Transverse colon (tissue), 4 donors: ENCODE results near the gene FOXP1. TPM values are rescaled to one million over a fixed set of nuclear protein-coding genes. Genes with fewer than 3 reads are reported as not detected.

Experiments used
- DNase-seq: peaks from one replicate; pipeline ENCODE4 v3.0.0-alpha.2; 2019
- H3K27ac ChIP-seq, 4 donors: fragments of 200-600 bp; sonication (generic); 2 replicates each; pipeline ENCODE4 v1.5.1; 2016 to 2018; ENCODE audit warnings: inconsistent platforms in 4 of 4
- H3K27me3 ChIP-seq: fragments of 200-600 bp; sonication (generic); 2 replicates; pipeline ENCODE4 v1.5.1; 2017; ENCODE audit warnings: inconsistent platforms
- H3K36me3 ChIP-seq, 4 donors: fragments of 200-600 bp; sonication (generic); 2 replicates each; pipeline ENCODE4 v1.5.1; 2017 to 2019; ENCODE audit warnings: inconsistent platforms in 4 of 4
- H3K4me1 ChIP-seq, 4 donors: fragments of 200-600 bp; sonication (generic); 2 replicates each; pipeline ENCODE4 v1.5.1; 2017 to 2020; ENCODE audit warnings: inconsistent platforms in 4 of 4
- H3K4me3 ChIP-seq, 4 donors: fragments of 200-600 bp; sonication (generic); 1 replicate in 1 of 4; 2 replicates in 3 of 4; pipeline versions ENCODE4 v1.5.1 to v1.6.1; 2017 to 2019; ENCODE audit warnings: inconsistent platforms in 4 of 4
- H3K9me3 ChIP-seq, 2 donors: fragments of 200-600 bp; sonication (generic); 2 replicates each; pipeline ENCODE4 v1.5.1; 2017 to 2019; ENCODE audit warnings: inconsistent platforms in 2 of 2
- CTCF ChIP-seq, 5 experiments: fragments of 200-600 bp in 3 of 5; fragments of 450-650 bp in 2 of 5; sonication (generic) in 3 of 5; IDR thresholded peaks; 1 replicate in 2 of 5; 2 replicates in 3 of 5; pipeline ENCODE4 v1.5.1; 2016 to 2017; ENCODE audit warnings: antibody characterized with exemption in 5 of 5, inconsistent platforms in 3 of 5, mild to moderate bottlenecking in 2 of 5, moderate library complexity in 1 of 5
- EP300 ChIP-seq: sonication (generic); formaldehyde crosslinking; IDR thresholded peaks from one replicate; pipeline ENCODE4 v1.6.1; 2017; ENCODE audit warnings: antibody characterized with exemption, low read depth
- POLR2A ChIP-seq: fragments of 450-650 bp; IDR thresholded peaks from one replicate; pipeline ENCODE4 v1.6.1; 2016; ENCODE audit warnings: antibody characterized with exemption, mild to moderate bottlenecking, moderate library complexity
- POLR2AphosphoS5 ChIP-seq, 3 donors: sonication (generic); formaldehyde crosslinking; IDR thresholded peaks; one replicate each; pipeline ENCODE4 v1.6.1; 2016; ENCODE audit warnings: antibody characterized with exemption in 3 of 3
- WGBS, 2 donors: methylation state at CpG; one replicate each; pipeline ENCODE4 v1.1.5; 2018; ENCODE audit warnings: low coverage in 1 of 2; 5-methylcytosine and 5-hydroxymethylcytosine counted together
- in situ Hi-C, 4 donors: fragments of 200-750 bp; cut with MboI; loops; one replicate each; pipeline versions ENCODE4 v1.15.0 to v1.15.1; 2017; ENCODE audit warnings: low sequenced_read_pairs in 3 of 4, low pct_ligation_motif_present in 1 of 4, low pct_unique_long_range_greater_than_20kb in 1 of 4
- intact Hi-C: fragments of 100-400 bp; cut with DNase I; formaldehyde crosslinking; loops from one replicate; pipeline ENCODE4 v1.15.1; 2023; ENCODE audit warnings: low total_unique reads
- total RNA-seq, 4 donors: library from RNA; depleted of rRNA; stranded (reverse); fragments of >200 nt; gene quantifications; one replicate each; pipeline ENCODE4 v1.1.0, GENCODE V29; 2016

FOXP1 gene
- total RNA-seq, 4 donors from 2014 or later: 102 to 260 (median 150) TPM

DNA sequence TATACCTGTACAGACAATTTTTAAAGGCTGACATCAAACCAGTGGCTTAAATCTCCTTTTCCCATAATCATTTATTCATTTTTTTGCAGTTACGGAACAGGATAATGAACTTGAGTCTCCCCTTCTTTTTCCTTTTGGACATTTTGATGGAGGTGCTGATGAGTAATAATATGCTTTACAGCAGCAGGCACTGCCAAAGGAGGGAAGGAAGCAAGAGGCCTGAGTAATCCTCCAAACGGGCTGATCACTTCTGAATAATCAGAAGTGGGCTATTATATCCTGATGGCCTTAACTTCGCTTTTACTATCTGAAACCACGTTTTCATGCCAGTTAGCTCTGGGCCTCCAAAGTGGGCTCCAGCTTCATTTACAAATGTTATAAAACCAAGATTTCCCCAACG, 527.2 kb downstream of the FOXP1 start:
- WGBS, 2 donors: 44 to 52% methylated on average over 5 of the region's 5 CpGs
- in situ Hi-C loops: loop anchor here in 1 of 4 donors (25.0 kb wide), 1 partner anchor 531 kb away; the partner anchor contains the start of gene FOXP1
- peaks cover 65 to 97% (median 95%) of the 10 kb centered on the region in 4 donors for H3K4me1 ChIP-seq
- H3K27ac ChIP-seq: peak overlapping the region; percentile 92 to 98 (median 98)
- H3K27me3 ChIP-seq: no peaks in the 10 kb centered on the region
- DNase-seq: no peak
- no peak for TF ChIP-seq CTCF (IDR thresholded peaks at IDR 0.05)
- no peak for TF ChIP-seq EP300
- TF ChIP-seq POLR2A: no peak
- H3K9me3 ChIP-seq: no peaks in the 10 kb centered on the region
- H3K4me3 ChIP-seq: no peak overlapping the region
- H3K36me3 ChIP-seq: no peaks in the 10 kb centered on the region
- intact Hi-C loops: no loop called here

- Histone ChIP-seq H3K27me3 (no peaks in the 10 kb centered on the region), H3K9me3 (no peaks in the 10 kb centered on the region), H3K36me3 (no peaks in the 10 kb centered on the region), H3K4me1 (peaks cover 73 to 97% (median 95%) of the 10 kb centered on the region in 4 donors), H3K27ac (peak overlapping the region; percentile 92 to 98 (median 98)), H3K4me3 (no peak overlapping the region)
- DNase-seq: no peak
- in situ Hi-C loops (loop anchor here in 1 of 4 donors (25.0 kb wide), 1 partner anchor 532 kb away; the partner anchor contains the start of gene FOXP1), intact Hi-C loops (no loop called here)
- TF ChIP-seq CTCF (IDR thresholded peaks at IDR 0.05) (no peak), POLR2AphosphoS5 (IDR thresholded peaks at IDR 0.05) (no peak), POLR2A (no peak)
- 52 to 59% methylated on average over 11 of the region's 11 CpGs for WGBS, 2 donors
Observed at GRCh38 chr3:71055257-71056001, 528.1 kb downstream of the FOXP1 start.

- WGBS, 2 donors: 85 to 90% methylated on average over 5 of the region's 5 CpGs
- TF ChIP-seq POLR2AphosphoS5 (IDR thresholded peaks at IDR 0.05): no peak
- TF ChIP-seq CTCF (IDR thresholded peaks at IDR 0.05): no peak
- TF ChIP-seq POLR2A: no peak
- TF ChIP-seq EP300: no peak
- H3K4me1 ChIP-seq: peaks cover 77 to 97% (median 95%) of the 10 kb centered on the region in 4 donors
- no peak for DNase-seq
- intact Hi-C loops (no loop called here), in situ Hi-C loops (loop anchor here in 1 of 4 donors (25.0 kb wide), 1 partner anchor 533 kb away; the partner anchor contains the start of gene FOXP1)
- peak overlapping the region; percentile 87 to 98 (median 92) for H3K27ac ChIP-seq
- H3K9me3 ChIP-seq: no peaks in the 10 kb centered on the region
- H3K36me3 ChIP-seq: no peaks in the 10 kb centered on the region
- H3K27me3 ChIP-seq: no peaks in the 10 kb centered on the region
- no peak overlapping the region for H3K4me3 ChIP-seq
Observed at GRCh38 chr3:71054312-71054711, 529.2 kb downstream of the FOXP1 start.

GRCh38 chr3:71053495-71053894, 530.0 kb downstream of the FOXP1 start:
- H3K4me1 ChIP-seq: peaks cover 78 to 97% (median 94%) of the 10 kb centered on the region in 4 donors
- intact Hi-C loops (no loop called here), in situ Hi-C loops (loop anchor here in 1 of 4 donors (25.0 kb wide), 1 partner anchor 534 kb away; the partner anchor contains the start of gene FOXP1)
- TF ChIP-seq POLR2AphosphoS5 (IDR thresholded peaks at IDR 0.05): no peak
- TF ChIP-seq EP300: no peak
- no peak for TF ChIP-seq CTCF (IDR thresholded peaks at IDR 0.05)
- no peak for TF ChIP-seq POLR2A
- H3K36me3 ChIP-seq: no peaks in the 10 kb centered on the region
- H3K4me3 ChIP-seq: no peak overlapping the region
- no peak for DNase-seq
- no peaks in the 10 kb centered on the region for H3K9me3 ChIP-seq
- peak overlapping the region; percentile 86 to 98 (median 88) for H3K27ac ChIP-seq
- WGBS, 2 donors: 83 to 100% methylated on average over 2 to 4 of the region's 4 CpGs
- no peaks in the 10 kb centered on the region for H3K27me3 ChIP-seq
